ENCODE measurements around the gene GRB14.
"Not testable (repeated sequence)": the region's sequence is repeated elsewhere in the genome, so short reads cannot be mapped to it uniquely, and the experiment has no call there.

The GRB14 gene

DNA sequence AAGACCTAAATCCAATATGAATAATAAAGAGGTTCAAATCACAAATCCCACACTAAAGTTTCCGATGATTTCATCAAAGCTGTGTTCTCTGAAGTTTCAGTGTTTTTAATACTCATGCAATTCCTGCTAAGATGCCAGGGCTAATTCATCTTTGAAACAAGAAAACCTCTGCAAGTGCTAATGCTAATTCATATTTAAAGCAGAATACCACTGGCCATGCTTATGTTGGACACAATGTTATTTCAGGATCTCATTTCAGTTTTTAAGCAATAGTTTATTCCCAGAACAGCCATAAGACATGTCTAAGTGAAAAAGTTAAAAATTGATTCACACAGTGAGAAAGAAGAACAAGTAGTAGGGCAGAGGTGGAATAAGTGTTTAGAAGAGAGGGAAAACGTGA, 62.8 kb downstream of the GRB14 start:
- DNase-seq (ENCODE audit: low read depth): no peak

DNA sequence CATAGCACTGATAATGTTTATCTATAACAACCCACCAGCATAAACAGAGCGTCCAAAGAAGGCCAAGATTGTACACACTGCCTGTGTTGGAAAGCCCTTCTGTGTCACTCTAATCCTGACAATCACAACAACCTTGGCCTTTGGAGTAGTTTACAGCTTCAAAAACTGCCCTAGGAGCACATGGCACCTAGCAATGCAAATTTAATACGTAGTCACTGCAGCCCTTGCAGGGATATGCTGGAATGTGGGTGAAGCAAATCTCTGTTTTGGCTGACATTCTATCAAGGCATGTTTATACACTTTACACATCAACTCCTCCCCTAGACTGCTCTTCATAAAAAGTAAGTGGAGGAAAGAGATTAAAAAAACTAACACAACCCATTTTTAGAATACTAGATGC, 66.8 kb downstream of the GRB14 start:
- no peak for DNase-seq (ENCODE audit: low read depth)

DNA sequence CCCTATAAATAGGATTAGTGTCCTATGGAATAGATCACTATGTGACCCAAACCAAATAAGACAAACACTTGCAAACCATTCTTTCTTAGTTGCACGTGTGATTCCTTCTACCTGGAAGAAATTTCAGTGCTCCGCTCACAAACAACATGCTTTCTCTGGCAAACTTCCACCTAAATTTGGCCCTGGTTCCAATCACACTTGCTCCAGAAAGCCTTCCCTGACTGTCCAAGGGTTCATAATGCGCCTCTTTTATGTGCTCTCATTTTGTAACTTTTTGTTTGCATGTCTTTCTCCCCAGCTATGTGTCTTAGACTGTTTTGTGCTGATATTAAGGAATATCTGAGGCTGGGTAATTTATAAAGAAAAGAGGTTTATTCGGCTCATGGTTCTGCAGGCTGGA, 69.8 kb downstream of the GRB14 start:
- no peak for DNase-seq (ENCODE audit: low read depth)

DNA sequence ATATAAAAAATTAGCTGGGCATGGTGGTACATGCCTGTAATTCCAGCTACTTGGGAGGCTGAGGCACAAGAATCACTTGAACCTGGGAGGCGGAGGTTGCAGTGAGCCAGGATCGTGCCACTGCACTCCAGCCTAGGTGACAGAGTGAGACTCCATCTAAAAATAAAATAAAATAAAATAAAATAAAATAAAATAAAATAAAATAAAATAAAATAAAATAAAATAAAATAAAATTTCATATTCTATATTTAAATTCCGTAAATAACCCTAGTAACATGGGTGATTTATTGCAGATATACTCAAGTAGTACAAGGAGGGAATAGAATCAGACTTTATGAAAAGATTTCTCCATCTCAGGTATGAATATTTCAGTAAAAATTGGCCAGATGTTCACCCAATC, 71.6 kb downstream of the GRB14 start:
- DNase-seq (ENCODE audit: low read depth): not testable (repeated sequence)

DNA sequence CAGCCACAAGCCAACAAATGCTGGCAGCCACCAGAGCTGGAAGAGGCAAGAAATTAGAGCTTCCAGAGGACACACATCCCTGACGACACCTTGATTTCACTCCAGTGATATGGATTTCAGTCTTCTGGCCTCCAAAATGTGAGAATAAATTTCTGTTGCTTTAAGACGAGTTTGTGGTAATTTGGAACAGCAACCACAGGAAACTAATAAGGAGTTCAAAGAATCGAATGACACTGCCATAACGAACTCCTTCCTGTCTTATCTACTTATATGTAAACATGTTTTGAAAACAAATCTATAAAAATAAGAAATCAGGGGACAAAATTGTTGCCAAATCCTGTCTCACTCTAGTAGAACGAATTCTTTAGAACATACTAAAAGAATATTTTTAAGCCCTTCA, 75.8 kb downstream of the GRB14 start:
- DNase-seq (ENCODE audit: low read depth): no peak

DNA sequence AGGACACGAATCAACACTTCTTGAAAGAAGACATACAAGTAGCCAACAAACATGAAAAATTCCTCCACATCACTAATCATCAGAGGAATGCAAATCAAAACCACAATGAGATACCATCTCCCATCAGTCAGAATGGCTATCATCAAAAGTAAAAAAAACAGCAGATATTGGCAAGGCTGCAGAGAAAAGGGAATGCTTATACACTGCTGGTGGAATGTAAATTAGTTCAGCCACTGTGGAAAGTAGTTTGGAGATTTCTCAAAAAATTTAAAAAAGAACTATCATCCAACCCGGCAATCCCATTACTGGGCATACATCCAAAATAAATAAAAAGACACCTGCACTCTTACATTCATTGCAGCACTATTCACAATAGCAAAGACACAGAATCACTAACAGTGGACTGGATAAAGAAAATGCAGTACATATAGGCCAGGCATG, 78.7 kb downstream of the GRB14 start:
- no peak for DNase-seq (ENCODE audit: low read depth)

DNA sequence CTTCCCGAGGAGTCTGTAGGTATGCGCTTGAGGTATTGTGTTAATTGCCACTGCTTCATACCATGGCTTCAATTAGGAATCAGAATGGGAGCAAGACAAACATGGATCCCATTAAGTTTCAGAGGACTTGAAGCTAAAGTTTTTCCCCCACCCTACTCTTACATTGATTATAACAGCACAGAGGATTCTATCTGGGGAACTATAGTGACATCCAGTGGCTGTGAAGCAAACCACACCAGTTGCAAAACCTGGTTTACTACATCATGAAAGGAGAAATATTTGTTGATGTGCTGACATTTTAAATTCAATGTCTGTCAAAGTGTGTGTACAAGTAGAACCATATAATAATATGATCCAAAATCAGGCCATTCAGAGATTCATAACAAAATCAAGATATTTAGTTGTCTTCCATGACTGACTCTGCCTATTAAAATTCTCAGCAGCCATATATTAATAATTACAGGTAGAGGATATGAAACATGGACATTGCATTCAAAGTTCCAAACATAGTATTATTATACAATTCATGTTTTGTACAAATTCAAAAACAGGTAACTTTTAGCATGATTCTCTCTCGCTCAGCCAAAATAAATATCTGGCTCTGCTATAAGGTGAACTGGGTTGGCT, 82.9 kb downstream of the GRB14 start:
- no peak for DNase-seq (ENCODE audit: low read depth)

DNA sequence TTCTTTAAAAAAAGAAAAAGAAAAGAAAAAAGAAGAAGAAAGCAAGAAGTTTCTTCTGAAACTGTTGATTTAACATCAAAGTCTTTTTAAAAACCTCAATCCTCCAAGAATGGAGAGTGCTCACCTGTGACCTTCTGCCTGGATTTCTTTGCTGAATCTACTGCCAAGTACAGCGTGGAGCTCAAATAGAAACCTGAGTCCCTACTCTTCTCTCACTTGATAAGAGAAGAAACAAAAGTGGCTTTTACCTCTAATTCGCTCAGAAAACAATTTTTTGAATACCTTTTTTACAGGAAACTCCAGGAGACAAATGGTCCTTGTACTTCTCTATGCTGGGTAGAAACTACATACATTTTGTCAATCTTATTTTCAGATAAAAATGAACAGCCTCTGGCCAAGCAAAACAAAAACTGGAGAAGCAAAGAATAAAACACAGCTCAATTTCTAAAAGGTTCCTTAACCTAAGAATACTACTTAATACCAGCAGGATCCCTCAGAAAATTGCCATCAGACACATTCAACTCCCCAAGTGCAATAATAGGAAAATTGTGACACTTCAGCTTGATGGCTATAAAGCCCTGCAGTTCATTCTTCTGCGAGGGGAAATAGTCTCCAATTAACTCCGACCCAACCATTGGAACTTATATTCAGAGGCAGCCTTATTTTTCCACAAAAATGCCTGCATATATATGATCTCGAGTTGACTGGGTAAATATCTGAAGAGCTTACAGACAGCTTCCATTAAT, 85.8 kb downstream of the GRB14 start:
- no peak for DNase-seq (ENCODE audit: low read depth)

DNA sequence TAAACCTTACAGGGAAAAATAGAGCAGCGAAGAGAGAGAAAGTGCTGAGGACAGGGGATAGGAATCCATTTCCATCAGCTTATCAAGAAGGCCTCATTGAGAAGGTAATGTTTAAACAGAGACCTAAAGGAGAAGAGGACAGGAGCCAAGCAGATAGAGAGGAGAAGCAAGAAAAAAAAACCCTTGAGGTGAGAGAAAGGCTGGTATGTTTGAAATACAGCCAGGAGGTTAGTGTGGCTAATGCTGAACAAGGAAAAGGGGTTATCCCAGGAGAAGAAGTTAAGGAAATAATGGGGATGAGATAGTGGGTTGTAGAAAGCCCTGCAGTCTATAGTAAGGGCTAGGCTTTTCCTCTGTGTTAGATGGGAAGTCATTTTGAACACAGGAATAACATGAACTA, 90.8 kb downstream of the GRB14 start:
- no peak for DNase-seq (ENCODE audit: low read depth)

DNA sequence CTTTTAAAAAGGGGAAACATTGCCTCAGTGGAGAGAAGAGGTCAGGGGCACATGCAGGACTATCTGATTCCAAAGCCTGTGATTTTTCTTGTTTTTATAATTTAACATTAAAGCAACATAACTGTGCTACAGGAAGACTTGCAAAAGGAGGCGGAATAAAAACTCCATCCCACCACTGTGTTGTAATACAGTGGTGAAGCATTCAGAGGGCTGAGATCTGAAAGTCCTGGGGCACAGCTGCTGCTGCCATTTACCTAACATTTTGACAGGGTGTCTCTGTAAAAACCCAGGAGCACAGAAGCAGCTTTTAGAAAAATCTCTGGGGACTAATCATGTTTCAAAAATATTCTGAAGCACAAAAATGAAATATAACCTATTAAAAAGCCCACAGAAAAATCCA, 97.6 kb downstream of the GRB14 start:
- no peak for DNase-seq (ENCODE audit: low read depth)

DNA sequence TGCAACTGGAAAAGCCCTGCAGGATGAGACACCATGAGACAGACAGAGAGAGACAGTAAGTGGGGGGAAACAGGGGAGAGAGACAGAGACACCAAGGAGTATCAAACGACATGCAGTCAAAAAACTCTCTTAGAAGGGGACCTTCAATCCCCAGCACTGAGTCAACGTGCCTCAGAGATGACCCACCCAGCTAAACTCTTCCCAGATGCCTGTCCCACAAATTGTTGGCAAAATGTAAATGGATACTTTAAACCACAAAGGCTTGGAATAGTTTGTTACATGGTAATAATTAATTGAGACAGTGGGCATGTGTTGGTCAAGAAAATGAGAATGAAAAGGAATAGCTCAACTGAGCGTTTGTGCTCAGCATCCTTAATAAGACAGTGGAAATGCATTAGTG, 98.3 kb downstream of the GRB14 start:
- no peak for DNase-seq (ENCODE audit: low read depth)

DNA sequence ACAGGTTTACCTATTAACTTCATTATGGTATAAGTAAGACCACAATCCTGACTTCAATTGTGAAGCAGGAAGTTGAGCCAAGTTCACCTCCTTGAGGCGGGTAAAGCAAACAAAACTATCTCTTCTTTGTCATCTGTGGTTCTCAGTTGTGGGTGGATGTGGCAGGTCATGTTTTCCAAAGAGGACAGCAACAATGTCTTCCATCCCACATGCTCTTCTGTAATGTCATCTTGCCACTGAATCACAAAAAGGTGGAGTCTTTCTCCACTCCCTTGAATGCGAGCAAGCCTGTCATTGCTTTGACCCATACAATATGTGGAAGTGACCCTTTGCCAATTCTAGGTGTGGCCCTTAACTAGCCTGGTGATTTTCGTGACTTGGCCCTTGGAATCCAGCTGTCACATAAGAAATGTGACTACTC, 98.7 kb downstream of the GRB14 start:
- no peak for DNase-seq (ENCODE audit: low read depth)

DNA sequence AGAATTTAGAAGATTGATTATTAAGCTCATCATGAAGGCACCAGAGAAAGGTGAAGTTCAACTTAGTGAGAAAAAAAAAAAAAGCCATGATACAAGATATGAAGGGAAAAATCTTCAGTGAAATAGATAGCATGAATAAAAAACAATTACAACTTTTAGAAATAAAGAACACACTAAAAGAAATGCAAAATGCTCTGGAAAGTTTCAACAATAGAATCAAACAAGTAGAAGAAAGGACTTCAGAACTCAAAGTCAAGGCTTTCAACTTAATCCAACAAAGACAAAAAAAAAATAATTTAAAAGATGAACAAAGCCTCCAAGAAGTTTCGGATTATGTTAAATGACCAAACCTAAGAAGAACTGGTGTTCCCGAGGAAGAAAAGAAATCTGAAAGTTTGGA, 105.5 kb downstream of the GRB14 start:
- no peak for DNase-seq (ENCODE audit: low read depth)

DNA sequence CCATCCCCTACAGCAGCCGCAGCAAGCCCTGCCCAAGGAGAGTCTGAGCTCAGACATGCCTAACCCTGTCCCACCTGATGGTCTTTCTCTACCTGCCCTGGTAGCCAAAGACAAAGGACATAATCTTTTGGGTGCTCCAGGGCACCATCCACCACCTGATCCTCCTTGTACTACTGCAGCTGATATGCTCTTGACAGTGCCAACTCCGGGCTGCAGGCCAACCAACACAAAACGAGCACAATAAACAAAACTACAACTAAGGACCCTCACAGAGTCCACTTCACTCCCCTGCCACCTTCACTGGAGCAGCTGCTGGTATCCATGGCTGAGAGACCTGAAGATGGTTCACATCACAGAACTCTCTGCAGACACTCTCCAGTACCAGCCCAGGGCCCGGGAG, 106.3 kb downstream of the GRB14 start:
- DNase-seq (ENCODE audit: low read depth): no peak

DNA sequence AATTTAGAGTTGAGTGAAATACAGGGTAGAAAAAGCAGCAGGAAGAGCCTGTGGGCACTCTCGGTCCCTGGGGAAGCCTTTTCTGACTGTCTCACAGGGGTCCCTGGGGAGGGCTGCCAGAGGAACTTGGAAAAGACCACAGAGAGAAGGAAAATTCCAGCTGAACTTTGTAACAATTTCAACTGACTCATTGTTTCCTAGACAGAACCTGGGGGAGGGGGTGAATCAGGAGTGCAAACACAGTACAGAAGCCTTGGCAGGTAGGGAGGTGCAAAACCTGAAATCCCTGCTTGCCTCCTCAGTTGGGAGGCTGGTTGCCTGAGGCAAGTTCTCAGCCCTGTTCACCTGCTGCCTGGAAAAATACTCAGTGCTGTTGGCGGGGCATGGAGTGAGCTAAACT, 106.8 kb downstream of the GRB14 start:
- DNase-seq (ENCODE audit: low read depth): no peak

DNA sequence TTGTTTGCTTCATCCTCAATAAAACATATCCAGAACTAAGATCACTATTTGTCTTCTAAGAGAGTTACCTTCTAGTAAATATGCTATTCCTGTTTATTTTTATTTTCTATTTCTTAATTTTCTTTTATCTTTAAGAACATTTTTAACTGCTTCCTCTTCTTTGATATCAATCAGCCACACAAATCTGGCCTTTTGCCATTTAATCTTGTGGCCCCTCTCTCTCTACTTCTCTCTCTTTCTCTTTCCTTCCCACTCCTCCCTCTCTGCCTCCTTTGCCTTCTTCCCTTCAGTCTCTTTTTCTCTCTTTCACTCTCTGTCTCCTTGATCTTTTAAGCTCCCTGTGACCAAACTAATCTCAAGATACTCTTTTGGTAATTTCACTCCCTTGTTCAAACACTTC, 108.4 kb downstream of the GRB14 start:
- DNase-seq (ENCODE audit: low read depth): no peak

DNA sequence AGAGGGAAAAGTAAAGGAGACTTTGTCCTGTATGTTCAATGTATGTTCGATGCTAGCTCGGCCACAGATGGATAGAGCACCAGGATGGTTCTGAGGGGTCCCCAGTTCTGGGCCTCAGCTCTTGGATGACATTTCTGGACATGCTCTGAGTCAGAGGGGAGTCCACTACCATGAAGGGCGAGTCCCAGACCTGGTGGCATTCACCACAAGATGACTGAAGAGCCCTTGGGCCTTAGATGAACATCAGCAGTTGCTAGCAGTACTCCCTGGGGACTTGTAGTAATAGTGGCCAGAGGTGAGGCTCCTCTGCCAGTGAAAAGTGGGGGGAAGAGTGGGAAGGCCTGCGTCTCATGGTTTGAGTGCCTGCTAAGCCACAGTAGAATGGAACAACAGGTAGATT, 109.5 kb downstream of the GRB14 start:
- DNase-seq (ENCODE audit: low read depth): no peak

DNA sequence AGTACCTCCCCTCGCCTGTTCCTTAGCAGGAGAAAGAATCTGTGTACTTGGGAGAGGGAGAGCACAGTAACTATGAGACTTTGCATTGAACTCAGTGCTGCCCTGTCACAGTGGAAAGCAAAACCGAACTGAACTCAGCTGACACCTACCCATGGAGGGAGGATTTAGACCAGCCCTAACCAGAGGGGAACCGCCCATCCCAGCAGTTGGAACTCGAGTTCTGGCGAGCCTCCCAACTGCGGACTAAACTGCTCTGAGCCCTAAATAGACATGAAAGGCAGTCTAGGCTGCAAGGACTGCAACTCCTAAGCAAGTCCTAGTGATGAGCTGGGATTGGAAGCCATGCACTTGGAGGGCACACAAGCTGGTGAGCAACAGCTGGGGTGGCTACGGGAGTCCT, 110.4 kb downstream of the GRB14 start:
- no peak for DNase-seq (ENCODE audit: low read depth)

DNA sequence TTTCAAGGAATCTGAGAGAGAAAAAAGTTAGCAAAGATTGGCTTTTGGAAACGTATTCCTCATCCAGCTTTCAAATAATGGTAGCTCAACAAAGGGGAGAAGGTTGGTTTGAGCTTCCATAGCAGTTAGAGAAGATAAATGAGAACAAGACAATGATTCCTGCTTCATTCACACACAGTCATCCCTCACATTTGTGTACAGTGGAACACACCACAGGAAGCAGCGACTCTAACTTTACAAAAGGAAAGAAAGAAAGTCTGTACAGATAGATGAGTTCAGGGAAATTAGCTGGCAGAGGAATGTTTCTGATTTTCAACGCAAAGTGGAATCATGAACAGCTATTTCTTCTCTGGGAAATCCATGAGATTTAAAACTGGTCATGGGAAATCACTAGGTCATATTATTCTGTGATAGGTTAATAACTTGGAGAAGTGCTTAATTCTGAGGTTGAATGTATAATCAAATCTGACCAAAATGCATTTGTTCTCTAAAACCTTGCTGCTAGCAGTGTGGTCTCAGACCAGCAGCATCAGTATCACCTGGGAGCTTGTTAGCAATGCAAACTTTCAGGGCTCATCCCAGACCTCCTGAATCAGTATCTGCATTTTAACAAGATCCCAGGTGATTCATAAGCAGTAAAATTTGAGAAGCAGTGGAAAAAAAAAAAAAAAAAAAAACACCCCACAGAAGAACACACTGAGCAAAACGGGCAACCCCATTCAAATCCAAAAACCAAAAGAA, 112.0 kb downstream of the GRB14 start:
- DNase-seq (ENCODE audit: low read depth): no peak

DNA sequence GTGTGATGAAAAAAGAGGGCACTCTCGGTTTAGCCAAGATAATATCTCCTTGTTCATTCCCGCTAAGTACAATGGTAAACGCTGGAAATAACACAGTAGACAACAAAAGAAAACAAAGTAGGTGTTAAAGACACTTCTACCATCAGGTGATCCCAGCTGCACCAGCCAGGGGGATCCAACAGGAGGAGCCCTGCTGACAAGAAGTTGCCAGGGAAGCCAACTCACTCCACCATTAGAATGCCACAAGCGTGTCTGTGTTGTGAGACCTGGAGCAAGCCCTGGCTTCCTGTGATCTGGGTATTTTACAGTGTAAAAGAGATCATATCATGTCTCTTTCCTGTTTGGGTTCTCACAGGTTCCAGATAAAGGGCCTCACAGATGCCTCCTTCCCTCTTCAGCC, 117.0 kb downstream of the GRB14 start:
- no peak for DNase-seq (ENCODE audit: low read depth)

DNA sequence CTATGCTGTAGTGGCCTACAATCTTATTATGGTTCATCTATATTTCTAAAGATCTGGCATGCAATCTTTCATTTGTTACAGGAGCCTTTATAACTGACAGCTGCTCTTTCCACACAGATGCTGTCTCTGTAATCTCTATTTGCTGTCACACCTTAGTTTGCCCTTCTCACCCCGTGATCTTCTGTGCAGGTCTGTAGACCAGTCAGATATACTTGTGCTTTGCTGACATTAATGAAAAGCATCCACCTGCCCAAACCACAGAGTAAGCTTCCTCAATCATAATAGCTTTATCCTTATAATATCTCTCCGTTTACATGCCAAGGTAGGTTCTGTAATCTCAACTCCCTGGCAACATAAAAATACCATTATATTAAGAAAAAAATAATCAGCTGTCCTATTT, 122.4 kb downstream of the GRB14 start:
- DNase-seq (ENCODE audit: low read depth): no peak

DNA sequence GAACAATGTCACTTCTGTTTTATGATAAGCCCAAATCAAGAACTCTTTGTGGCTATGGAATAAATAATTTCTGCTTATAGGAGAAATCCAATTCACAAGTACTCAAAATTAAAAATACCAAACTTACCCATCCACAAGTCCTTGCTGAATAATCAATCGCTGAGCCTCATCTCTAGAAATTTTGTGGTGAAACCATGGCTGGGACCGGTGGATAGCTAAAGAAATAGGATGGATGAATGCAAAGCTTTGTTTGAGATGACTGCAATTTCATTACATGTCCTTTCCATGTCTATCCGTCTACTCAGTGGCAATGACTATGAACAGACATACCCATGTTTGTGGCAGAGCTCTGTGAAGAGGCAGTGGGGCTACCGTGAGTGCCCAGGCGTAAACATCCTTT, 124.4 kb downstream of the GRB14 start:
- no peak for DNase-seq (ENCODE audit: low read depth)

DNA sequence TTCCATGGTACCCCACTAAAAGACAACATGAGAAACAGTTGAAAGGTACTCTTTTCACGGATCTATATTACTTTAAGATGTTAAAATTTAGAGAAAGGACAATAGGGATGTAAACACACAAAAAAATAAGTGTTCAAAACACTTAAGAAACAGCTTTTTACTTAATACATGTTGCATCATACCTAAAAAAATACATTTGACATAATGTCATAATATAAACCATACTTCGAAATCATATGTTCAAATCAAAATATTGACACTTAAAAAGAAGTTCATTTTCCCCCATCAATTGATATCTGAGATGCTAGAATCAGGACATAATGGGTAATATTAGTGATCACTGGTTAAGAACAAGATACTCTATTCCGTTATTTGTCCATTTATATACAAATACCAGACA, 124.9 kb downstream of the GRB14 start:
- DNase-seq (ENCODE audit: low read depth): no peak
